Ureter (tissue), 1 donor: ENCODE measurements around the gene SIK2. TPM values are rescaled to one million over a fixed set of nuclear protein-coding genes. Genes with fewer than 3 reads are reported as not detected.

Experiments used
- DNase-seq: peaks from one replicate; pipeline ENCODE4 v3.0.0-alpha.2; 2020; ENCODE audit warnings: low spot score
- total RNA-seq: library from RNA; stranded (reverse); gene quantifications from one replicate; pipeline ENCODE4 v1.2.4, GENCODE V29; 2023
- donor health status: DM: yes; HTN: yes; CAD: no.

The SIK2 gene
- total RNA-seq, 1 donor from 2014 or later, result 20.7 TPM

DNA sequence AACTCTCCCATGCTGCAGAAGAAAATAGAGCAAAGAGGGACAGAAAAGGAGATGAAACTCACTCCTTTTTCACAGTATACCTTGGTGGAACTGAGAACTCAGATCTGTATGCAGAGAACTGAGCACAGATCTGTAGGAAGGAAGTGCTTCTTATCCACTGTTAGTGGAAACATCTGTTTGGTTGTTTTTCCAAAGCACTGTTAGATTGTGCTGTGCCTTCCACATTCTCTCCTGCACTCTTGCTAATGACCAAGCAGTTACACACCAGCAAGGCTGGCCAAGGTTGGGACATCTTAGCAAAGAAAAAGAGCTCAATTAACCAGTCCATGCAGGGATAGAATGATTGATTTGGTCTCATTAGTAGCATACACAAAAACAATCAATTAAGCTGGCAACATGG is 20.1 kb upstream of the SIK2 start:
- DNase-seq, result no peak

DNA sequence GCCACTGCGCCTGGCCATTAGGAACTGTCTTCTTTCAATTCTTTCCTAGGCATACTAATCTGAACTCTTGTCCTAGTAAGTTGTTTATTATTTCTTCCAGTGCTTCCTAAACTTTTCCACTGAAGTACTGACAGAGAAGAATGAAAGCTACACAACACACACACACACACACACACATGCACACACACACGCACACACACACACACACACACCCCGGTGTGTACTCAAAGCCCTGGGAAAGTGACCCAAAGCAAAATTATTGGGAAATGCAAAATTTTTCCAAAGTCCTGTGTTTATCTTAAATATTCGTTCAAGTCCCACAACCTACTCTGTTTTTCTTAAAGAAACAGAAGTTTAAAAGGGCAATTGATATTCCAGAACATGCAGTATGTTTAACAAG is 19.4 kb upstream of the SIK2 start:
- no peak for DNase-seq

GRCh38 chr11:111585371-111585770 is 16.9 kb upstream of the SIK2 start:
- no peak for DNase-seq

GRCh38 chr11:111586388-111586831 is 15.8 kb upstream of the SIK2 start:
- no peak for DNase-seq

DNA sequence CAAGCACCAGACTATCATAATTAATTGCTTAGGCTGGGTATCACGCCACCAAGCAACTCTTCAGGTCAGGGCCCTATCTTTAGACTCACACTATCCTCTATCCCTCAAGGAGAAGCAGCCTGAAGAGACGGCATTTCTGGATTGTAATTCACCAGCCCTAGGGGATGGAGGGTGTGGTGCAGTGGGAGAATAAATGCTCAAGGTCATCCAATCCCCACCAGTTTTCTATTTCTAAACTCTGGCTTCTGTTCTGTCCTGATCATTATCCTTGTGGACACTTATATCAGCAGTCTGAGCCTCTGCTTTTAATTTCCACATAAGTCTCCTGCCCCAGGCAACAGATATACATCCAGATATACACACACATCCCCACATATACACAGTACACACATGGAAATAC is 13.1 kb upstream of the SIK2 start:
- no peak for DNase-seq

- DNase-seq, result no peak
Measured at GRCh38 chr11:111589886-111590499, 12.3 kb upstream of the SIK2 start.

- DNase-seq, result no peak
Measured at GRCh38 chr11:111591187-111591960, 10.9 kb upstream of the SIK2 start.

DNA sequence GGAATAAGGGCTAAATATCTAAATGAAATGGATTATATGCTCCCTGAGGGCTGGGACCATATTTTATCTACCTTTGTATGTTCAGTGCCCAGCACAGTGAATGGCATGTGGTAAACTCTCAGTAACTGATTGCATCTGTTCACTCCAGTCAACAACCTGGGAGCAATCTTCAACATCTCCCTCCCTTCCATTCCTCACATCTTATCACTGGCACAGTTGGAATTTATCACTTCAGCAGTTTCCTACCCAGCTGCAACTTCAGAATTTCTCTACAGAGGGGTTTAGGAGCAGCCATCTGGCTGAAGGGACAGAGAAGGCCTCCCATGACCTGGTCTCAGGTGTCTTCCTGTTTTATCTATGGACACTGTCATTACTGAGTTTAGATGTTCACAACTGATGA is 9.8 kb upstream of the SIK2 start:
- no peak for DNase-seq

GRCh38 chr11:111596319-111596718 is 5.9 kb upstream of the SIK2 start:
- no peak for DNase-seq

DNA sequence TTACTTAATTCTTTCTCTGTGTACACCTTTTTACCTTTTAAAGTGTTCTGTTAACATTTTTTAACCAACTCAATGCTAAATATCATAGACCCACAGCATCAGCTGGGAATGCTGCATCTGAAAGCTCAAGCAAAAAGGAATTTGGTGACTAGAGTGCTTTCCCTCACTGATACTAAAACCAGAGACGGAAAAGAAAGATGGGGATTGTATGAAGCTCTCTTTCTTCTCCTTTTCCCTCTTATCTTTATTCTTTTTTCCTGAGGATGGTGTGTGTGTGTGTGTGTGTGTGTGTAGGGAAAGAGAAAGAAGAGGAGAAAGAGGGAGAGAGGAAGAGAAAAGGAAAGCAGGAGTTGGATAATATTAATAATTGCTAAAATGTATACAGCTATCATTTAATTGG is 4.1 kb upstream of the SIK2 start:
- DNase-seq, result no peak

GRCh38 chr11:111598559-111598958 is 3.7 kb upstream of the SIK2 start:
- DNase-seq, result no peak

GRCh38 chr11:111601636-111601978 is 642 bp upstream of the SIK2 start:
- no peak for DNase-seq

DNA sequence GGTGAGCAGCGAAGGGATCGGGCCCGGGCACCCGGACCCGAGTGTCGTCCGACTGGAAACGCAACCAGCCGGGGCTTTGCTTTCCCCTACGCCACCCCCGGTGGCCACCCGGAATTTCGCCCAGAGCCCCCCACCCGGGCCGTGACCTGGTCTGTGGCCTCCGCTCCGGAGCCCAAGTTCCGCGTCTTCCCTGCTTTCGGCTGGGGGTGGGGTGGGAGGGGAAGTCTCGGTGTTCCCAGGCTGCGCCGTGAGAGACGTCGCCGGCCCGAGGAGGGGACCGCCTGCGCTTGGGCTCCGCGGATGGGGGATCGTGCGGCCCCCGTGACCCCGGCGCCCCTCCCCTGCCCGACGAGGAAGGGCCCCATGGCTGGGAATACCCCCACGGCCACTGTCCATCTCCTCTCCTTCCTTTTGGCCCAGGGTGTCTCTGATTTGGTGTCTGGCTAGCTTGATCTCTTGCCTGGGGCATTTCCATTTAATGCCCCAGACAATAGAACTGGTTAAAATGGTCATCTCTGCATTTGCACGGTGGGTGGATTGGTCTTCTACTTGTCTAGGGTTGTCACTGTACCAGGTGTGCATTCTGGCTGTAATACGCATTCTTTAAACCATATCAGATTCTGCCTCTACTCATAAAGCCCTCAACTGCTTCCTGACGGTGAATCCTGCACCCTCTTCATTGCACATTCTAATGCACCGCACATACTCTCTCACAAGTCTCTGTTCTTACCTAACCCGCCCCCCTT is 789 bp downstream of the SIK2 start:
- peak; percentile 55 for DNase-seq

DNA sequence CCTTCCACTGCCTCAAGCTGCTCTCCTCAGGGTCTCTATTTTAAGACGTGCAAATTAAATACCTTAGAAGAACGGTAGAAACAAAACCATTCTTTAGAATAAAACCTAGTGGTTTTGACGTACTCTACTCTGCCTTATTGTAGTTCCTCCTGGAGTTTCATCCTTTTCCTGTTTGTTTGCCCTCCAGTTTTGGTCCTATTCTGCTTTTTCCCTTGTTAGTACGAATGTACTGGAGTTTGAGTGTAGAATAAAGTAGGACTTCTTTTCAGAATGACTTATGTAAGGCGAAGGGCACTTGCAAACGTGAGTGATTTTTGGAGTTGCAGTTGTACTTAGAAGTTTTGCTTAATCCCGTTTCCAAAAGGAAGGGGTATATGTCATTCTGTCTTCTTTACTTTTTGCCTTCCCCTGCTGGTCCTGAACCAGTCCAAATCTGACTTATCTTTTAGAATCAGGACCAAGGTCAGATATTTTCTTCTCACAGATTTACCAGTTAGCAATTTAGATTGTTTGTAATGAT is 1.4 kb downstream of the SIK2 start:
- no peak for DNase-seq

- no peak for DNase-seq
Measured at GRCh38 chr11:111604392-111605009, 2.3 kb downstream of the SIK2 start.

- DNase-seq, result no peak
Measured at GRCh38 chr11:111605681-111606080, 3.4 kb downstream of the SIK2 start.

- no peak for DNase-seq
Measured at GRCh38 chr11:111606986-111607385, 4.7 kb downstream of the SIK2 start.

DNA sequence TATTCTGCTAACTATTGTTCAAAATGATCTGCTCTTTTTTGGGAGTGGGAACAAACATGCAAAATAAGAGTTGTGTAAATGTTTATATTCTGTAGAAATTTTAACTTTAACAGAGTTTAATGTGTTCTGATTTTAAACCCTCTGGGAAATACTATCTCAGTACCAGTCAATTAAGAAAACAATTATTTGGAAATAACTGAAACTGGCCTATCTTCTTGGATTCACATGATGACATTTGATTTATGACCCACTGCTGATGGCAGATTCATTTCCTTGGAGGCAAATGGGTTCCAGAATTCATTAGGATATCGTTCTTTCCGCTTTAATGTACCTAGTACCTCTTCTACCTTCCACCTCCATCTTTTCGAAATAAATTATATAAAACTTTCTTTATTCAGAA is 5.5 kb downstream of the SIK2 start:
- DNase-seq, result no peak

DNA sequence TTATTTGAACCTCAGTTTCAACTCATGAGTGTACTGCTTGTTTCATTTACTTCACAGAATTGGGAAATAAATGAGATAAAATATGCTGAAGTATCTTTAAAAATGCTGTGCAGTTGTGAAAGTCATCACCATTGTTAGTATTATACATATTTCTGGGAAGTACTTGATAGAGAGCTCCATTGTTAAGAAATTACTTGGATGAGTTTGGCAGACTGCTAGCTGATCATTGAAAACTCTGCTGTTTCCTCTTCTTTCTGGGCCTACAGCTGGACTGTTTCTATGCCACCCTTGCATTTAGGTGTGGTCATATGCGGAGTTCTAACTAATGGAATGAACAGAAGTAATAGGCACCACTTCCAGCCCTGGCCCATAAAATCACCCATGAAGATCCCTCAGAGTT is 10.0 kb downstream of the SIK2 start:
- DNase-seq, result no peak

DNA sequence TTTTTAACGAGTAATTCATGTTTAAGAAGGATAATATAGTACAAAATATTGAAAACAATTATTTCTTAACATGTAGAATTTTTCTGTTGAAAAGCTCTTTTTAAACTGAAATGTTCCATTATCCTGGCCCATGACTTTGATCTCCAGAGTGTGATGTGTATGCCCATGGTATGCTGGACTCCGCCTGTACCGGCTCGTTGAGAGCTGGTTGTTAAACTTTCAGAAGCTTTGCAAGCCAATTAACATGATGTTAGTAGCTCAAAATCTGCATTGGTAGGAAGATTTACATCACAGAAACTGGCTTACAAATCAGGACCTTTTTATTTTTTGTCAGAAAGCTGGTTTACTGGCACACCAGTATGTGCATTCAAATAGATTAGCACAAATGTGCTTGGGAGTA is 15.0 kb downstream of the SIK2 start:
- DNase-seq, result no peak

- no peak for DNase-seq
Measured at GRCh38 chr11:111620518-111620917, 18.3 kb downstream of the SIK2 start.

- DNase-seq, result no peak
Measured at GRCh38 chr11:111623527-111624030, 21.3 kb downstream of the SIK2 start.
